SK-N-SH (cell line): ENCODE results near the gene PTGFRN. TPM values are rescaled to one million over a fixed set of nuclear protein-coding genes. Genes with fewer than 3 reads are reported as not detected.
"Not testable (repeated sequence)": the region's sequence is repeated elsewhere in the genome, so short reads cannot be mapped to it uniquely, and the experiment has no call there.

Experiments used
- CTCF ChIA-PET: fragments of 300-600, 350-600 bp; formaldehyde crosslinking; extraction: SDS; loops from one replicate; lab custom pipeline; 2021; lab: Yijun Ruan, JAX
- POLR2A ChIA-PET: fragments of 350-600 bp; sonication (Branson Sonifier 250); formaldehyde crosslinking; extraction: SDS; loops from one replicate; lab custom pipeline; 2020; ENCODE audit warnings: antibody characterized with exemption, inconsistent platforms; lab: Yijun Ruan, JAX
- DNase-seq: peaks from one replicate; pipeline ENCODE4 v3.0.0; 2012
- H2AFZ ChIP-seq: fragments of 200-600 bp; sonication (generic); 2 replicates; pipeline ENCODE4 v1.8.1; 2016; ENCODE audit warnings: antibody characterized with exemption, mild to moderate bottlenecking, low read depth
- H3F3A ChIP-seq: fragments of 200-600 bp; sonication (generic); replicated peaks from 2 replicates; pipeline ENCODE3; 2016; ENCODE audit warnings: antibody characterized with exemption, mild to moderate bottlenecking; ENCODE audit not compliant: insufficient read depth
- H3K27ac ChIP-seq, 2 experiments: fragments of 200-500 bp in 1 of 2; fragments of 200-600 bp in 1 of 2; sonication (Bioruptor generic) in 1 of 2; sonication (generic), shearing (Covaris generic) in 1 of 2; 2 replicates each; pipeline versions ENCODE4 v1.5.1 to v1.6.1; 2014 to 2016; ENCODE audit warnings: low read depth in 2 of 2, inconsistent platforms in 1 of 2, low read length in 1 of 2, mild to moderate bottlenecking in 1 of 2, mixed read lengths in 1 of 2
- H3K27me3 ChIP-seq: fragments of 200-600 bp; sonication (generic), shearing (Covaris generic); 2 replicates; pipeline ENCODE4 v1.6.1; 2016; ENCODE audit warnings: mixed run types; ENCODE audit not compliant: insufficient read depth
- H3K36me3 ChIP-seq, 2 experiments: fragments of 200-500 bp in 1 of 2; fragments of 200-600 bp in 1 of 2; sonication (Bioruptor generic) in 1 of 2; sonication (generic) in 1 of 2; replicated peaks in 1 of 2; 2 replicates each; pipeline versions ENCODE3 to v1.5.1; 2014 to 2016; ENCODE audit warnings: low read length in 1 of 2, mild to moderate bottlenecking in 1 of 2; ENCODE audit not compliant: insufficient read depth in 2 of 2, control insufficient read depth in 1 of 2
- H3K4me1 ChIP-seq, 2 experiments: fragments of 200-500 bp in 1 of 2; fragments of 200-600 bp in 1 of 2; sonication (Bioruptor generic) in 1 of 2; sonication (generic), shearing (Covaris generic) in 1 of 2; 2 replicates each; pipeline versions ENCODE4 v1.5.1 to v1.6.1; 2014 to 2016; ENCODE audit warnings: low read depth in 1 of 2, low read length in 1 of 2, mixed run types in 1 of 2; ENCODE audit not compliant: insufficient read depth in 2 of 2, control insufficient read depth in 1 of 2
- H3K4me2 ChIP-seq: fragments of 200-600 bp; sonication (generic), shearing (Covaris generic); 2 replicates; pipeline ENCODE4 v1.6.1; 2017; ENCODE audit warnings: mixed run types
- H3K4me3 ChIP-seq, 2 experiments: fragments of 200-500 bp in 1 of 2; fragments of 200-600 bp in 1 of 2; sonication (Bioruptor generic) in 1 of 2; sonication (generic), shearing (Covaris generic) in 1 of 2; 2 replicates each; pipeline versions ENCODE4 v1.5.1 to v1.8.1; 2014 to 2016; ENCODE audit warnings: low read depth in 2 of 2, inconsistent platforms in 1 of 2, low read length in 1 of 2, mild to moderate bottlenecking in 1 of 2, mixed read lengths in 1 of 2, moderate library complexity in 1 of 2
- H3K79me2 ChIP-seq: fragments of 200-600 bp; sonication (generic); 2 replicates; pipeline ENCODE4 v1.8.1; 2017; ENCODE audit warnings: mild to moderate bottlenecking; ENCODE audit not compliant: insufficient read depth
- H3K9ac ChIP-seq: fragments of 200-600 bp; sonication (generic); 2 replicates; pipeline ENCODE4 v1.6.1; 2017; ENCODE audit warnings: mixed run types
- H3K9me2 ChIP-seq: fragments of 200-600 bp; sonication (generic); 2 replicates; pipeline ENCODE4 v1.6.1; 2017; ENCODE audit warnings: mixed run types
- H3K9me3 ChIP-seq: fragments of 200-600 bp; sonication (generic); 2 replicates; pipeline ENCODE4 v1.6.1; 2017; ENCODE audit warnings: mixed run types, mild to moderate bottlenecking, moderate library complexity
- H4K20me1 ChIP-seq: fragments of 200-600 bp; sonication (generic); 2 replicates; pipeline ENCODE4 v1.6.1; 2017; ENCODE audit warnings: mild to moderate bottlenecking, mixed run types; ENCODE audit not compliant: insufficient read depth
- CHD2 ChIP-seq: fragments of 150-350 bp; IDR thresholded peaks from 2 replicates; pipeline ENCODE4 v1.6.1; 2018; ENCODE audit warnings: low read length; ENCODE audit not compliant: partially characterized antibody
- CTCF ChIP-seq: fragments of 200-600 bp; sonication (generic); IDR thresholded peaks from 2 replicates; pipeline ENCODE4 v1.6.1; 2017; ENCODE audit warnings: antibody characterized with exemption, mild to moderate bottlenecking, moderate library complexity
- EZH2phosphoT487 ChIP-seq: fragments of 200-600 bp; sonication (generic); IDR thresholded peaks from 2 replicates; pipeline ENCODE4 v1.6.1; 2017; ENCODE audit warnings: low read depth, mixed run types, mild to moderate bottlenecking, antibody characterized with exemption, moderate library complexity, borderline replicate concordance
- GATA2 ChIP-seq: sonication (generic); formaldehyde crosslinking; IDR thresholded peaks from 2 replicates; pipeline ENCODE4 v1.5.0; 2020; ENCODE audit warnings: mild to moderate bottlenecking, missing genetic modification reagents
- IRF3 ChIP-seq: fragments of 150-350 bp; IDR thresholded peaks from 2 replicates; pipeline ENCODE4 v1.6.1; 2016; ENCODE audit warnings: mild to moderate bottlenecking, low read depth, low read length
- MEF2A ChIP-seq: IDR thresholded peaks from 2 replicates; pipeline ENCODE4 v1.4.0; 2012; ENCODE audit warnings: low read depth, borderline replicate concordance
- PBX3 ChIP-seq: IDR thresholded peaks from 2 replicates; pipeline ENCODE4; 2012
- POLR2AphosphoS5 ChIP-seq: IDR thresholded peaks from 2 replicates; pipeline ENCODE4 v1.6.1; 2012; ENCODE audit warnings: low read depth, low read length
- REST ChIP-seq: IDR thresholded peaks from 2 replicates; pipeline ENCODE4 v1.6.1; 2012; ENCODE audit warnings: mild to moderate bottlenecking, low read depth, low read length, moderate library complexity
- SMC3 ChIP-seq: IDR thresholded peaks from 2 replicates; pipeline ENCODE4 v1.6.1; 2012; ENCODE audit warnings: low read depth, low read length, improper control_type of control experiment
- TCF12 ChIP-seq: IDR thresholded peaks from 2 replicates; pipeline ENCODE4 v1.4.0; 2012
- USF1 ChIP-seq: IDR thresholded peaks from 2 replicates; pipeline ENCODE4 v1.4.0; 2012; ENCODE audit warnings: low read depth, borderline replicate concordance
- YY1 ChIP-seq: IDR thresholded peaks from 2 replicates; pipeline ENCODE4 v1.4.0; 2012; ENCODE audit warnings: low read depth, mild to moderate bottlenecking
- ZBTB33 ChIP-seq: IDR thresholded peaks from 2 replicates; pipeline ENCODE4 v1.4.0; 2012; ENCODE audit warnings: low read depth, borderline replicate concordance
- WGBS: methylation state at CpG from one replicate; pipeline ENCODE4 v1.1.6; 2017; ENCODE audit warnings: low lambda C conversion rate; 5-methylcytosine and 5-hydroxymethylcytosine counted together
- polyA plus RNA-seq, 3 experiments: library from polyadenylated mRNA; depleted of rRNA; stranded (reverse); fragments of >200 nt; gene quantifications; 2 replicates each; pipeline ENCODE4 v1.2.3, GENCODE V29; 2012

The PTGFRN gene
- polyA plus RNA-seq, 1 of the 3 experiments (the other 2 are of a cell fraction): 22.4 TPM

GRCh38 chr1:116875391-116875790, 34.3 kb upstream of the PTGFRN start:
- Histone ChIP-seq H3K4me2 (no peak overlapping the region), H3K27ac (no peak overlapping the region), H3K9ac (no peak overlapping the region), H2AFZ (no peak overlapping the region), H3K27me3 (no peaks in the 10 kb centered on the region), H4K20me1 (no peaks in the 10 kb centered on the region), H3K79me2 (no peaks in the 10 kb centered on the region), H3K9me2 (no peaks in the 10 kb centered on the region), H3K4me1 (peaks cover 14 to 24% of the 10 kb centered on the region in 2 experiments), H3F3A (peaks cover 3% of the 10 kb centered on the region), H3K9me3 (no peaks in the 10 kb centered on the region), H3K36me3 (no peaks in the 10 kb centered on the region), H3K4me3 (no peak overlapping the region)
- WGBS: 93% methylated on average over 14 of the region's 14 CpGs
- POLR2A ChIA-PET: no interaction called here
- DNase-seq: no peak
- CTCF ChIA-PET: interaction anchor here (1.2 kb wide), 1 partner anchor 14 kb away, joined by 3 read pairs; no protein-coding TSS in a partner anchor
- TF ChIP-seq EZH2phosphoT487 (no peak), YY1 (no peak), CHD2 (no peak), POLR2AphosphoS5 (no peak), PBX3 (no peak), SMC3 (no peak), TCF12 (no peak), CTCF (no peak), REST (no peak), USF1 (no peak), MEF2A (no peak), IRF3 (no peak), GATA2 (CRISPR knock-in tag) (no peak), ZBTB33 (no peak)

GRCh38 chr1:116875946-116876345, 33.8 kb upstream of the PTGFRN start:
- 84% methylated on average over 6 of the region's 6 CpGs for WGBS
- CTCF ChIA-PET, POLR2A ChIA-PET: not testable (repeated sequence)

More at GRCh38 chr1:116875946-116876345, 33.8 kb upstream of the PTGFRN start:
- not testable (repeated sequence) for H3K9me3 ChIP-seq, H3K4me2 ChIP-seq, DNase-seq, H3K79me2 ChIP-seq, H3K36me3 ChIP-seq, H3K27ac ChIP-seq, H3K9me2 ChIP-seq, H4K20me1 ChIP-seq, H3F3A ChIP-seq, H3K4me3 ChIP-seq, H3K27me3 ChIP-seq, H3K9ac ChIP-seq, H2AFZ ChIP-seq
- H3K4me1 ChIP-seq: peaks cover 14 to 24% of the 10 kb centered on the region in 2 experiments
